OCI-LY1 (cell line): Measurements from ENCODE around the gene UQCRC2.

Source experiments
- H2AFZ ChIP-seq: fragments of 200-600 bp; sonication (generic), shearing (Covaris generic); 2 replicates; pipeline ENCODE4 v1.6.0; 2014; ENCODE audit warnings: antibody characterized with exemption, mild to moderate bottlenecking, low read length
- H3F3A ChIP-seq: fragments of 200-600 bp; sonication (generic), shearing (Covaris generic); 2 replicates; pipeline ENCODE4 v1.6.0; 2014; ENCODE audit warnings: mild to moderate bottlenecking, antibody characterized with exemption, low read length, moderate library complexity; ENCODE audit not compliant: insufficient read depth
- H3K27ac ChIP-seq: fragments of 200-600 bp; sonication (generic); 2 replicates; pipeline ENCODE4 v1.5.1; 2014; ENCODE audit warnings: low read length, mixed run types, mild to moderate bottlenecking, low read depth; ENCODE audit not compliant: poor library complexity, severe bottlenecking
- H3K27me3 ChIP-seq: fragments of 200-600 bp; sonication (generic); 2 replicates; pipeline ENCODE4 v1.6.0; 2014; ENCODE audit warnings: antibody characterized with exemption, mild to moderate bottlenecking, low read length, moderate library complexity; ENCODE audit not compliant: insufficient read depth
- H3K36me3 ChIP-seq: fragments of 200-600 bp; sonication (generic); 2 replicates; pipeline ENCODE4 v1.6.1; 2014; ENCODE audit warnings: mild to moderate bottlenecking, antibody characterized with exemption, low read length, moderate library complexity, mixed read lengths; ENCODE audit not compliant: insufficient read depth
- H3K4me1 ChIP-seq: fragments of 200-600 bp; sonication (generic); 2 replicates; pipeline ENCODE4 v1.5.1; 2014; ENCODE audit warnings: mild to moderate bottlenecking, low read length, moderate library complexity; ENCODE audit not compliant: insufficient read depth, severe bottlenecking
- H3K4me2 ChIP-seq: fragments of 200-600 bp; sonication (generic), shearing (Covaris generic); 2 replicates; pipeline ENCODE4 v1.6.1; 2014; ENCODE audit warnings: low read length
- H3K4me3 ChIP-seq: fragments of 200-600 bp; sonication (generic); 2 replicates; pipeline ENCODE4 v1.5.1; 2014; ENCODE audit warnings: low read length, low read depth, mild to moderate bottlenecking, mixed read lengths; ENCODE audit not compliant: poor library complexity, severe bottlenecking
- H3K79me2 ChIP-seq: fragments of 200-600 bp; shearing (Covaris generic); 2 replicates; pipeline ENCODE4 v1.6.1; 2016; ENCODE audit warnings: mixed run types, low read length, mixed read lengths; ENCODE audit not compliant: insufficient read depth
- H3K9ac ChIP-seq: fragments of 200-600 bp; sonication (generic), shearing (Covaris generic); 2 replicates; pipeline ENCODE4 v1.6.1; 2014; ENCODE audit warnings: mild to moderate bottlenecking, low read length, mixed read lengths
- H3K9me2 ChIP-seq: fragments of 200-600 bp; sonication (generic), shearing (Covaris generic); 2 replicates; pipeline ENCODE4 v1.6.1; 2014; ENCODE audit warnings: low read depth, mild to moderate bottlenecking, low read length, mixed read lengths
- H3K9me3 ChIP-seq: fragments of 200-600 bp; shearing (Covaris generic); 2 replicates; pipeline ENCODE4 v1.6.1; 2014; ENCODE audit warnings: low read length, mixed read lengths
- H4K20me1 ChIP-seq: fragments of 200-600 bp; sonication (generic), shearing (Covaris generic); 2 replicates; pipeline ENCODE4 v1.6.0; 2016; ENCODE audit warnings: mild to moderate bottlenecking, low read length; ENCODE audit not compliant: insufficient read depth
- CTCF ChIP-seq: fragments of 200-600 bp; sonication (generic), shearing (Covaris generic); IDR thresholded peaks from 2 replicates; pipeline ENCODE4 v1.5.1; 2017; ENCODE audit warnings: mild to moderate bottlenecking, antibody characterized with exemption, low read length, moderate library complexity, mixed read lengths
- EZH2 ChIP-seq: fragments of 200-600 bp; sonication (generic), shearing (Covaris generic); IDR thresholded peaks from 2 replicates; pipeline ENCODE4 v1.8.0; 2017; ENCODE audit warnings: borderline replicate concordance, mixed run types, mild to moderate bottlenecking, antibody characterized with exemption, low read length, moderate library complexity, mixed read lengths

UQCRC2 gene

DNA sequence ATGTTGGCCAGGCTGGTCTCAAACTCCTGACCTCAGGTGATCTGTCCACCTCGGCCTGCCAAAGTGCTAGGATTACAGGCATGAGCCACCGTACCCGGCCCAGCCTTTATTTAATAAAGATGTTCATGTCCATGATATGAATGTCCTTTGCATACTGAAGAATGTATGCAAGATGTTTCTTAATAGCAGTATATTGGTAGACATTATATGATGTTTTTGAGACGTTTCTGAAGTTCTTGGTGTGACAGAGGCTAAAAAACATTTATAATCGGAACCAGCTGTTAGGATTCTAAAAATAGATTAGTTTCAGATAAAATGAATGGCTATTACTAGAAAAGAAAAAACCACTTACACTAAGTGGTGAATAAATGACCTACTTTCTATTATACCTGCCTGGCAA is 36.0 kb downstream of the UQCRC2 start:
- peaks cover 20% of the 10 kb centered on the region for H3K36me3 ChIP-seq

GRCh38 chr16:21989751-21990150 is 36.6 kb downstream of the UQCRC2 start:
- Histone ChIP-seq H3K27me3 (no peaks in the 10 kb centered on the region), H2AFZ (no peak overlapping the region), H3K79me2 (no peaks in the 10 kb centered on the region), H3K27ac (no peak overlapping the region), H3K4me2 (no peak overlapping the region), H3K9me3 (no peaks in the 10 kb centered on the region), H3K36me3 (peaks cover 13% of the 10 kb centered on the region), H3K9ac (no peak overlapping the region), H3K4me3 (no peak overlapping the region), H3K4me1 (no peaks in the 10 kb centered on the region), H3F3A (0 out of 2 replicates have a peak, but pooled peaks cover 5% of the 10 kb centered on the region), H4K20me1 (no peaks in the 10 kb centered on the region), H3K9me2 (no peaks in the 10 kb centered on the region)
- TF ChIP-seq CTCF, result no peak
- no peak for TF ChIP-seq EZH2

More for the DNA sequence above, 36.0 kb downstream of the UQCRC2 start:
- H3K4me3 ChIP-seq, result no peak overlapping the region
- 0 out of 2 replicates have a peak, but pooled peaks cover 5% of the 10 kb centered on the region for H3F3A ChIP-seq
- no peaks in the 10 kb centered on the region for H3K4me1 ChIP-seq
- H2AFZ ChIP-seq, result no peak overlapping the region
- H3K79me2 ChIP-seq, result no peaks in the 10 kb centered on the region
- TF ChIP-seq CTCF, result no peak
- no peak for TF ChIP-seq EZH2
- no peaks in the 10 kb centered on the region for H3K27me3 ChIP-seq
- no peak overlapping the region for H3K4me2 ChIP-seq
- H3K27ac ChIP-seq, result no peak overlapping the region
- H3K9me3 ChIP-seq, result no peaks in the 10 kb centered on the region
- H3K9ac ChIP-seq, result no peak overlapping the region
- H4K20me1 ChIP-seq, result no peaks in the 10 kb centered on the region
- no peaks in the 10 kb centered on the region for H3K9me2 ChIP-seq

DNA sequence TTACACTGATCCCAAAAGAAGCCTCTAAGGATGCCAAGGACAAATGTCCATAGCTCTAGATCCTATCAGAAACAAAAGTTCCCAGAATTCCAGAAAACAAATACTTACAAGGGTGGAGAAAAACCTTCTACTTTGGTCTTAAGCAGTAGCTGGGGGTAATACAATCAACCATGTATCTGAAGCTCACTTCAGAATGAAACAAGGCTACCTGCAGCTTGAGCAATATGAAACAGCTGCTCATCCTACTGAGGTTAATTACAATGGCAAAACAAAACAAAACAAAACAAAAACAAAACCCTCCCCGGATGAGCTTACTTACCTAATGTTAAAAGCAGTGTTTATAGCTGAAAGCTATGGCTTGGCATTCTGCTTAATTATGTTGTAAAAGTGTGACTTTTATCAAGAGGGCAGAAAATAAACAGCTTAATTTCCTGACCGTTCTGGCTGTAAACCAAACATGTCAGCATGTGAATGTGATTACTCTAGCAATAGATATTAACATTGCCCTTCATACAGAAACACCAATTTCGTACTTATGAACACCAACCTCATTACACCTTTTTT is 37.3 kb downstream of the UQCRC2 start:
- H3F3A ChIP-seq, result 0 out of 2 replicates have a peak, but pooled peaks cover 3% of the 10 kb centered on the region
- H2AFZ ChIP-seq, result no peak overlapping the region
- no peak overlapping the region for H3K4me3 ChIP-seq
- no peak for TF ChIP-seq EZH2
- TF ChIP-seq CTCF, result no peak
- H3K27ac ChIP-seq, result no peak overlapping the region
- H3K27me3 ChIP-seq, result no peaks in the 10 kb centered on the region
- no peaks in the 10 kb centered on the region for H3K9me3 ChIP-seq
- H3K36me3 ChIP-seq, result peaks cover 8% of the 10 kb centered on the region; the same call in 1 of the 2 replicates
- H3K4me2 ChIP-seq, result no peak overlapping the region
- no peaks in the 10 kb centered on the region for H3K9me2 ChIP-seq
- H3K79me2 ChIP-seq, result no peaks in the 10 kb centered on the region
- H4K20me1 ChIP-seq, result no peaks in the 10 kb centered on the region
- H3K9ac ChIP-seq, result no peak overlapping the region
- H3K4me1 ChIP-seq, result no peaks in the 10 kb centered on the region
